Measurements from ENCODE around the gene PIK3C3. TPM values are rescaled to one million over a fixed set of nuclear protein-coding genes. Genes with fewer than 3 reads are reported as not detected.
A peak's percentile ranks its signal among the peaks of the same experiment; 100 is the strongest.

The PIK3C3 gene
- polyA plus RNA-seq, 1 of the 3 experiments (the other 2 are of a cell fraction) = 26.9 TPM

- Histone ChIP-seq H4K20me1 (ENCODE audit: insufficient read depth) (no peaks in the 10 kb centered on the region), H3K36me3 (replicated peaks in 1 of 2; ENCODE audit: control insufficient read depth in 1 of 2, insufficient read depth in 2 of 2, low read length in 1 of 2) (no peaks in the 10 kb centered on the region), H2AFZ (ENCODE audit: low read depth) (peak overlapping the region; percentile 60; the same call in 1 of the 2 replicates), H3K27ac (ENCODE audit: low read depth in 2 of 2, low read length in 1 of 2) (no peak overlapping the region), H3K9me3 (no peaks in the 10 kb centered on the region), H3F3A (replicated peaks; ENCODE audit: insufficient read depth) (no peaks in the 10 kb centered on the region), H3K27me3 (ENCODE audit: insufficient read depth) (no peaks in the 10 kb centered on the region), H3K9ac (no peak overlapping the region), H3K9me2 (no peaks in the 10 kb centered on the region), H3K79me2 (ENCODE audit: insufficient read depth) (no peaks in the 10 kb centered on the region), H3K4me3 (ENCODE audit: low read depth in 2 of 2, low read length in 1 of 2) (no peak overlapping the region), H3K4me2 (no peak overlapping the region), H3K4me1 (ENCODE audit: control insufficient read depth in 1 of 2, insufficient read depth in 2 of 2, low read depth in 1 of 2, low read length in 1 of 2) (no peaks in the 10 kb centered on the region)
- 79% methylated on average over 3 of the region's 3 CpGs for WGBS (ENCODE audit: low lambda C conversion rate)
- DNase-seq = no peak
- CTCF ChIA-PET = no interaction called here
- TF ChIP-seq RXRA (IDR thresholded peaks at IDR 0.05; ENCODE audit: borderline replicate concordance, low read depth) = no peak
- no peak for TF ChIP-seq USF2 (IDR thresholded peaks at IDR 0.05; ENCODE audit: borderline replicate concordance, low read depth, low read length)
- TF ChIP-seq TEAD4 (IDR thresholded peaks at IDR 0.05; ENCODE audit: borderline replicate concordance, insufficient read depth) = no peak
- no peak for TF ChIP-seq RCOR1 (IDR thresholded peaks at IDR 0.05; ENCODE audit: low read length)
- TF ChIP-seq SIN3A (IDR thresholded peaks at IDR 0.05; ENCODE audit: borderline replicate concordance, low read depth, low read length) = no peak
- TF ChIP-seq TAF1 (IDR thresholded peaks at IDR 0.05; ENCODE audit: borderline replicate concordance, low read depth, low read length) = no peak
- TF ChIP-seq IRF3 (IDR thresholded peaks at IDR 0.05; ENCODE audit: low read depth, low read length) = no peak
- no peak for TF ChIP-seq PBX3 (IDR thresholded peaks at IDR 0.05)
- no peak for TF ChIP-seq NRF1 (IDR thresholded peaks at IDR 0.05; ENCODE audit: low read depth, low read length)
- TF ChIP-seq TCF12 (IDR thresholded peaks at IDR 0.05) = no peak
- POLR2A ChIA-PET = no interaction called here
These were observed 6.4 kb upstream of the PIK3C3 start for GRCh38 chr18:41948544-41949110.

- Histone ChIP-seq H4K20me1 (ENCODE audit: insufficient read depth) (no peaks in the 10 kb centered on the region), H2AFZ (ENCODE audit: low read depth) (no peak overlapping the region), H3K4me2 (no peak overlapping the region), H3K36me3 (replicated peaks in 1 of 2; ENCODE audit: control insufficient read depth in 1 of 2, insufficient read depth in 2 of 2, low read length in 1 of 2) (no peaks in the 10 kb centered on the region), H3K27me3 (ENCODE audit: insufficient read depth) (no peaks in the 10 kb centered on the region), H3K4me1 (ENCODE audit: control insufficient read depth in 1 of 2, insufficient read depth in 2 of 2, low read depth in 1 of 2, low read length in 1 of 2) (no peaks in the 10 kb centered on the region), H3K27ac (ENCODE audit: low read depth in 2 of 2, low read length in 1 of 2) (no peak overlapping the region), H3F3A (replicated peaks; ENCODE audit: insufficient read depth) (no peaks in the 10 kb centered on the region), H3K4me3 (ENCODE audit: low read depth in 2 of 2, low read length in 1 of 2) (no peak overlapping the region), H3K9ac (no peak overlapping the region), H3K9me2 (no peaks in the 10 kb centered on the region), H3K79me2 (ENCODE audit: insufficient read depth) (no peaks in the 10 kb centered on the region), H3K9me3 (no peaks in the 10 kb centered on the region)
- ChIA-PET POLR2A (no interaction called here), CTCF (no interaction called here)
- TF ChIP-seq TAF1 (IDR thresholded peaks at IDR 0.05; ENCODE audit: borderline replicate concordance, low read depth, low read length) (no peak), RFX5 (IDR thresholded peaks at IDR 0.05; ENCODE audit: low read length) (no peak), SIN3A (IDR thresholded peaks at IDR 0.05; ENCODE audit: borderline replicate concordance, low read depth, low read length) (no peak), JUND (IDR thresholded peaks at IDR 0.05) (no peak), RAD21 (IDR thresholded peaks at IDR 0.05; ENCODE audit: low read length) (no peak), ELF1 (IDR thresholded peaks at IDR 0.05) (no peak), MEF2A (IDR thresholded peaks at IDR 0.05; ENCODE audit: borderline replicate concordance, low read depth) (no peak), USF1 (IDR thresholded peaks at IDR 0.05; ENCODE audit: borderline replicate concordance, low read depth) (no peak)
- no peak for DNase-seq
- 92% methylated on average over 2 of the region's 2 CpGs for WGBS (ENCODE audit: low lambda C conversion rate)
These were observed 5.7 kb upstream of the PIK3C3 start for GRCh38 chr18:41949206-41949920.

All from SK-N-SH (cell line).